ENCODE data around the gene TECPR1. TPM values are rescaled to one million over a fixed set of nuclear protein-coding genes. Genes with fewer than 3 reads are reported as not detected.

Gene TECPR1
- total RNA-seq, 1 experiment from 2014 or later, result 13.9 TPM

- no peak overlapping the region for H2AFZ ChIP-seq (ENCODE audit: low read length)
- peak overlapping the region; percentile 18 for H4K91ac ChIP-seq (ENCODE audit: insufficient read length, low read depth, low read length)
- H3K9ac ChIP-seq (ENCODE audit: extremely low read depth, insufficient read length, low read length), result no peak overlapping the region
- H3K14ac ChIP-seq (ENCODE audit: insufficient read depth, low read length), result no peak overlapping the region
- H2BK15ac ChIP-seq (ENCODE audit: low read depth, low read length), result no peak overlapping the region
- no peaks in the 10 kb centered on the region for H3K27me3 ChIP-seq (ENCODE audit: insufficient read depth, low read length)
- no peaks in the 10 kb centered on the region for H3K9me3 Mint-ChIP-seq
- H4K8ac ChIP-seq (replicated peaks; ENCODE audit: insufficient read length, low read depth, low read length), result no peak overlapping the region
- no peak overlapping the region for H3K4me3 Mint-ChIP-seq
- H2BK120ac ChIP-seq (ENCODE audit: low read depth, low read length, poor library complexity, severe bottlenecking), result no peak overlapping the region
- no peak for TF ChIP-seq CTCF (conservative IDR thresholded peaks at IDR 0.05)
- no peaks in the 10 kb centered on the region for H3K79me1 ChIP-seq (ENCODE audit: insufficient read depth, low read depth, low read length, poor library complexity, severe bottlenecking)
- H3T11ph ChIP-seq (ENCODE audit: low read length), result no peak overlapping the region
- H3K4ac ChIP-seq (ENCODE audit: low read depth, low read length), result no peak overlapping the region
- no peak for DNase-seq
- no CpG with 5 or more reads among the region's 25 CpGs for WGBS (ENCODE audit: extremely low coverage, insufficient read length, low lambda C conversion rate)
- H3K36me3 Mint-ChIP-seq (ENCODE audit: insufficient read depth in 1 of 3, low read depth in 3 of 3), result no peaks in the 10 kb centered on the region
- no peak overlapping the region for H2BK5ac ChIP-seq (ENCODE audit: insufficient read length, low read length)
- no peak overlapping the region for H3K4me2 ChIP-seq (ENCODE audit: insufficient read depth, insufficient read length, low read length)
- no peak overlapping the region for H3K27ac ChIP-seq (ENCODE audit: insufficient read length, low read depth, low read length)
- H3K27me3 Mint-ChIP-seq (ENCODE audit: low read depth), result no peaks in the 10 kb centered on the region
- no peak overlapping the region for H2BK20ac ChIP-seq (ENCODE audit: low read depth, low read length, poor library complexity, severe bottlenecking)
- no peaks in the 10 kb centered on the region for H3K79me2 ChIP-seq (ENCODE audit: insufficient read depth, low read length)
- no peaks in the 10 kb centered on the region for H3K4me1 ChIP-seq (ENCODE audit: insufficient read depth, low read length)
- H2AK5ac ChIP-seq (ENCODE audit: insufficient read length, low read length), result no peak overlapping the region
- H3K18ac ChIP-seq (ENCODE audit: insufficient read length, low read depth, low read length), result no peak overlapping the region
- no peaks in the 10 kb centered on the region for H4K20me1 ChIP-seq (ENCODE audit: control insufficient read depth, insufficient read depth, insufficient read length)
- no peak overlapping the region for H3K27ac Mint-ChIP-seq
- H4K5ac ChIP-seq (ENCODE audit: insufficient read length, low read depth, low read length), result no peak overlapping the region
- H3K56ac ChIP-seq (ENCODE audit: insufficient read length, low read depth, low read length), result no peak overlapping the region
- H3K9me3 ChIP-seq (ENCODE audit: control insufficient read depth, low read depth, low read length), result no peaks in the 10 kb centered on the region
- H2BK12ac ChIP-seq (ENCODE audit: insufficient read length, low read depth, low read length), result no peak overlapping the region
- no peaks in the 10 kb centered on the region for H3K23me2 ChIP-seq (ENCODE audit: insufficient read length, low read depth, low read length, poor library complexity, severe bottlenecking)
- H3K23ac ChIP-seq (ENCODE audit: insufficient read length, low read depth, low read length), result no peak overlapping the region
- peaks cover 4 to 13% of the 10 kb centered on the region in 2 experiments for H3K4me1 Mint-ChIP-seq
These were observed 37.9 kb downstream of the TECPR1 start for GRCh38 chr7:98213888-98214810.
